HepG2 (cell line): ENCODE measurements around the gene FBXW12. TPM values are rescaled to one million over a fixed set of nuclear protein-coding genes. Genes with fewer than 3 reads are reported as not detected.

Experiments
- BCL6 ChIP-seq: IDR thresholded peaks from 2 replicates; pipeline ENCODE4 v1.6.1; 2016; ENCODE audit warnings: missing genetic modification reagents, missing compliant biosample characterization
- DNMT1 ChIP-seq: sonication (generic); formaldehyde crosslinking; IDR thresholded peaks from 2 replicates; pipeline ENCODE4 v1.5.1; 2020; ENCODE audit warnings: mild to moderate bottlenecking, missing genetic modification reagents
- DZIP1 ChIP-seq: sonication (generic); formaldehyde crosslinking; IDR thresholded peaks from 2 replicates; pipeline ENCODE4 v1.5.0; 2020; ENCODE audit warnings: mild to moderate bottlenecking, missing genetic modification reagents
- FOXJ3 ChIP-seq: sonication (generic); formaldehyde crosslinking; IDR thresholded peaks from 2 replicates; pipeline ENCODE4 v1.4.0; 2020; ENCODE audit warnings: missing genetic modification reagents, mild to moderate bottlenecking, borderline replicate concordance
- FOXP4 ChIP-seq: sonication (generic); formaldehyde crosslinking; IDR thresholded peaks from 2 replicates; pipeline ENCODE4 v1.4.0; 2020; ENCODE audit warnings: missing genetic modification reagents
- HMG20A ChIP-seq: IDR thresholded peaks from 2 replicates; pipeline ENCODE4 v1.6.1; 2016; ENCODE audit warnings: borderline replicate concordance
- MTA1 ChIP-seq: sonication (generic); formaldehyde crosslinking; IDR thresholded peaks from 2 replicates; pipeline ENCODE4 v1.4.0; 2020; ENCODE audit warnings: missing genetic modification reagents, mild to moderate bottlenecking, borderline replicate concordance
- RERE ChIP-seq: IDR thresholded peaks from 2 replicates; pipeline ENCODE4 v1.6.1; 2016; ENCODE audit warnings: low read depth, missing genetic modification reagents, missing compliant biosample characterization
- TRIM22 ChIP-seq: fragments of 450-650 bp; IDR thresholded peaks from 2 replicates; pipeline ENCODE4 v1.6.1; 2017
- ZBTB7B ChIP-seq: sonication (generic); formaldehyde crosslinking; IDR thresholded peaks from 2 replicates; pipeline ENCODE4 v1.4.0; 2020; ENCODE audit warnings: missing genetic modification reagents
- ZFX ChIP-seq: sonication (generic); formaldehyde crosslinking; IDR thresholded peaks from 2 replicates; pipeline ENCODE4 v1.4.0; 2020; ENCODE audit warnings: mild to moderate bottlenecking, low read depth, missing genetic modification reagents, moderate library complexity
- ZNF17 ChIP-seq: sonication (generic); formaldehyde crosslinking; IDR thresholded peaks from 2 replicates; pipeline ENCODE4 v1.5.0; 2020; ENCODE audit warnings: mild to moderate bottlenecking, missing genetic modification reagents
- ZNF556 ChIP-seq: sonication (generic); formaldehyde crosslinking; IDR thresholded peaks from 2 replicates; pipeline ENCODE4 v1.4.0; 2020; ENCODE audit warnings: mild to moderate bottlenecking, missing genetic modification reagents, borderline replicate concordance
- ZNF614 ChIP-seq: IDR thresholded peaks from 2 replicates; pipeline ENCODE4 v1.6.1; 2018; ENCODE audit warnings: missing biosample characterization, missing genetic modification reagents, inconsistent platforms, borderline replicate concordance
- ZSCAN31 ChIP-seq: sonication (generic); formaldehyde crosslinking; IDR thresholded peaks from 2 replicates; pipeline ENCODE4 v1.5.0; 2020; ENCODE audit warnings: low read depth, mild to moderate bottlenecking, missing genetic modification reagents
- polyA plus RNA-seq, 8 experiments: library from polyadenylated mRNA; depleted of rRNA in 3 of 8; stranded (reverse) in 7 of 8; unstranded in 1 of 8; fragments of >200 nt; fragmentation: Illumina TruSeq in 4 of 8; extraction: Trizol in 4 of 8; gene quantifications; 2 replicates each; pipeline versions ENCODE4 v1.2.1 to v1.2.3, GENCODE V29; 2011 to 2016; ENCODE audit warnings: low read depth in 4 of 8, missing spikeins in 1 of 8, mixed read lengths in 1 of 8; ENCODE audit not compliant: insufficient read depth in 1 of 8
- total RNA-seq, 5 experiments: library from RNA; depleted of rRNA; stranded (reverse); fragments of >200 nt; fragmentation: Illumina TruSeq; extraction: Trizol; gene quantifications; 2 replicates each; pipeline ENCODE4 v1.2.3, GENCODE V29; 2016; ENCODE audit warnings: low read depth in 1 of 5
- TF ChIP-seq, protein P1 (sequence below): IDR thresholded peaks from 2 replicates; pipeline ENCODE4 v1.6.1; 2016; ENCODE audit warnings: control low read depth

Gene FBXW12
- total and polyA plus RNA-seq, 2 of the 13 experiments (the other 11 are each of a cell fraction or from before 2014, with no cell fraction given), result not detected

GRCh38 chr3:48429960-48430707 lies 58.1 kb downstream of the FBXW12 start, which contains the start of gene PLXNB1 (continued):
- peak; percentile 52; the same call in 1 of the 2 replicates for TF ChIP-seq BCL6 (CRISPR knock-in tag)
- peak; percentile 53; the same call in 1 of the 2 replicates for TF ChIP-seq HMG20A
- peak; percentile 78; the same call in 1 of the 2 replicates for TF ChIP-seq ZNF614 (CRISPR knock-in tag)
- TF ChIP-seq, protein P1, sequence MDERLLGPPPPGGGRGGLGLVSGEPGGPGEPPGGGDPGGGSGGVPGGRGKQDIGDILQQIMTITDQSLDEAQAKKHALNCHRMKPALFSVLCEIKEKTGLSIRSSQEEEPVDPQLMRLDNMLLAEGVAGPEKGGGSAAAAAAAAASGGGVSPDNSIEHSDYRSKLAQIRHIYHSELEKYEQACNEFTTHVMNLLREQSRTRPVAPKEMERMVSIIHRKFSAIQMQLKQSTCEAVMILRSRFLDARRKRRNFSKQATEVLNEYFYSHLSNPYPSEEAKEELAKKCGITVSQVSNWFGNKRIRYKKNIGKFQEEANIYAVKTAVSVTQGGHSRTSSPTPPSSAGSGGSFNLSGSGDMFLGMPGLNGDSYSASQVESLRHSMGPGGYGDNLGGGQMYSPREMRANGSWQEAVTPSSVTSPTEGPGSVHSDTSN (CRISPR knock-in tag), result no peak
- TF ChIP-seq ZBTB7B (CRISPR knock-in tag), result peak; percentile 99
- TF ChIP-seq DZIP1 (CRISPR knock-in tag), result peak; percentile 44; the same call in 1 of the 2 replicates
- no peak for TF ChIP-seq ZNF17 (CRISPR knock-in tag)
- TF ChIP-seq TRIM22, result no peak
- TF ChIP-seq FOXP4 (CRISPR knock-in tag), result peak; percentile 94
- peak; percentile 69; the same call in 1 of the 2 replicates for TF ChIP-seq ZFX (CRISPR knock-in tag)
- no peak for TF ChIP-seq DNMT1 (CRISPR knock-in tag)
- peak; percentile 72 for TF ChIP-seq ZSCAN31 (CRISPR knock-in tag)
- 0 out of 2 replicates have a peak, but pooled peaks have one; percentile 61 for TF ChIP-seq FOXJ3 (CRISPR knock-in tag)
- TF ChIP-seq MTA1, result peak; percentile 93
- TF ChIP-seq ZNF556 (CRISPR knock-in tag), result peak; percentile 98; the same call in 1 of the 2 replicates
- peak; percentile 84 for TF ChIP-seq RERE (CRISPR knock-in tag)
